Esophagus muscularis mucosa (tissue), 4 donors: ENCODE measurements around the gene MLLT3. TPM values are rescaled to one million over a fixed set of nuclear protein-coding genes. Genes with fewer than 3 reads are reported as not detected.
"Not testable (repeated sequence)": the region's sequence is repeated elsewhere in the genome, so short reads cannot be mapped to it uniquely, and the experiment has no call there.

ENCODE experiments used
- DNase-seq: peaks from one replicate; pipeline ENCODE4 v3.0.0-alpha.2; 2017; ENCODE audit errors: extremely low spot score
- H3K27ac ChIP-seq, 4 donors: fragments of 200-600 bp; sonication (generic); replicated peaks in 1 of 4; 1 replicate in 3 of 4; 2 replicates in 1 of 4; pipeline ENCODE4 v1.5.1; 2016 to 2019; ENCODE audit warnings: mild to moderate bottlenecking in 1 of 4
- H3K27me3 ChIP-seq, 4 donors: fragments of 200-600 bp; sonication (generic); one replicate each; pipeline versions ENCODE4 v1.5.1 to v1.6.0; 2016 to 2019
- H3K36me3 ChIP-seq, 4 donors: fragments of 200-600 bp; sonication (generic); one replicate each; pipeline ENCODE4 v1.5.1; 2016 to 2019
- H3K4me1 ChIP-seq, 4 donors: fragments of 200-600 bp; sonication (generic); one replicate each; pipeline ENCODE4 v1.5.1; 2016 to 2019
- H3K4me3 ChIP-seq, 4 donors: fragments of 200-600 bp; sonication (generic); 1 replicate in 2 of 4; 2 replicates in 2 of 4; pipeline ENCODE4 v1.5.1; 2016 to 2019; ENCODE audit warnings: mild to moderate bottlenecking in 4 of 4, moderate library complexity in 1 of 4
- H3K9me3 ChIP-seq, 4 donors: fragments of 200-600 bp; sonication (generic); 1 replicate in 3 of 4; 2 replicates in 1 of 4; pipeline ENCODE4 v1.5.1; 2016 to 2019
- CTCF ChIP-seq, 3 experiments: fragments of 200-600 bp in 2 of 3; fragments of 450-650 bp in 1 of 3; sonication (generic) in 2 of 3; IDR thresholded peaks; one replicate each; pipeline ENCODE4 v1.5.1; 2017 to 2019; ENCODE audit warnings: antibody characterized with exemption in 3 of 3, mild to moderate bottlenecking in 2 of 3, moderate library complexity in 1 of 3
- EP300 ChIP-seq: sonication (generic); formaldehyde crosslinking; IDR thresholded peaks from one replicate; pipeline ENCODE4 v1.6.1; 2017; ENCODE audit warnings: antibody characterized with exemption
- POLR2A ChIP-seq: fragments of 450-650 bp; IDR thresholded peaks from one replicate; pipeline ENCODE4 v1.6.1; 2017; ENCODE audit warnings: antibody characterized with exemption, moderate library complexity, mild to moderate bottlenecking, low read depth
- POLR2AphosphoS5 ChIP-seq, 2 donors: sonication (generic); formaldehyde crosslinking; IDR thresholded peaks; one replicate each; pipeline ENCODE4 v1.6.1; 2017; ENCODE audit warnings: antibody characterized with exemption in 2 of 2
- WGBS: methylation state at CpG from one replicate; pipeline ENCODE4 v1.1.5; 2018; 5-methylcytosine and 5-hydroxymethylcytosine counted together
- intact Hi-C: fragments of 100-400 bp; cut with DNase I; formaldehyde crosslinking; loops from one replicate; pipeline ENCODE4 v1.15.1; 2023
- total RNA-seq, 4 donors: library from RNA; depleted of rRNA; stranded (reverse); fragments of >200 nt; gene quantifications; one replicate each; pipeline versions ENCODE4 v1.1.0 to v1.2.1, GENCODE V29; 2016

Gene MLLT3
- total RNA-seq, 4 donors from 2014 or later, result 14.1 to 30.7 (median 18.0) TPM

DNA sequence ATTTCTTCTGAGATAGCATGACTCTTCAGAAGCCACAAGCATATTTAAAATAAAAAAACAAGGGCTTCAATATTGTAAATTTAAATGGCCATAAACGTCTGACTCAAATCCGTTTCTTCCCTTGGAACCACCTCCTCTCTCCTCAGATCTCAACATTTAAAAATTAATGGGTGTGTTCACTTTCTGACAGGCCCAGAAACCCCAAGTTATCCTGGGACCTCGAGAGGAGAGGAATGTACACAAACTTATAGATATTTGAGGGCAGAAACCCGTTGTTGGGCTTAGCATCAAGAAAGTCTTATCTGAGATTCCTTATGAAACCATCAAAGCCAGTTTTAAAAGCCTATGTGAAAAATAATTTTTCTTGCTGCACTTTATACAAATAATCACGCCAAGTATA lies 29.2 kb downstream of the MLLT3 start:
- 49% methylated on average over 5 of the region's 5 CpGs for WGBS
- Histone ChIP-seq H3K27ac (no peak overlapping the region), H3K4me3 (no peak overlapping the region), H3K36me3 (no peaks in the 10 kb centered on the region), H3K4me1 (peaks cover 5 to 38% (median 25%) of the 10 kb centered on the region in 4 donors), H3K9me3 (no peaks in the 10 kb centered on the region), H3K27me3 (no peaks in the 10 kb centered on the region)
- DNase-seq, result no peak
- no peak for TF ChIP-seq CTCF (IDR thresholded peaks at IDR 0.05)
- intact Hi-C loops, result no loop called here

DNA sequence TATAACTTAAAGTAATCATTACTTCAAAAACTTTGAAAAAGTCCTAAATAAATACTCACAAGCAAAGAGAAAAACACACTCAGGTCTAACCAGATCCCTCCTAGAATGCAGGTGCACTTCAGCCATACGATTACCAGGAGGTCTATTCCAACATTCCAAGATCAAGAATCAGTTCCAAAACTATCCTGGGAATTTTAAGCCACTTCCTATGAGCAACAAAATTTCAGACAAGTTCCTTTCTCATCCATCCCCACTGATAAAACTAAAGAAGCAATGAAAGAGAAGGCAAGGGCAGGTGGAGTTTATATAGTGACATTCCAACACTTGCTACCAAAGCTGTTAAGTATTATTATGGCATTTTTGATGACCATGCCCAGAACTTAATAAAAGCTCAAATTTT lies 29.6 kb downstream of the MLLT3 start:
- Histone ChIP-seq H3K4me1 (peaks cover 5 to 33% (median 21%) of the 10 kb centered on the region in 4 donors), H3K27me3 (no peaks in the 10 kb centered on the region), H3K9me3 (no peaks in the 10 kb centered on the region), H3K36me3 (no peaks in the 10 kb centered on the region), H3K4me3 (no peak overlapping the region), H3K27ac (no peak overlapping the region)
- no peak for DNase-seq
- no peak for TF ChIP-seq POLR2AphosphoS5 (IDR thresholded peaks at IDR 0.05)
- no peak for TF ChIP-seq CTCF (IDR thresholded peaks at IDR 0.05)
- no peak for TF ChIP-seq POLR2A
- TF ChIP-seq EP300, result no peak
- 30% methylated on average over 1 of the region's 1 CpG for WGBS
- intact Hi-C loops, result no loop called here

DNA sequence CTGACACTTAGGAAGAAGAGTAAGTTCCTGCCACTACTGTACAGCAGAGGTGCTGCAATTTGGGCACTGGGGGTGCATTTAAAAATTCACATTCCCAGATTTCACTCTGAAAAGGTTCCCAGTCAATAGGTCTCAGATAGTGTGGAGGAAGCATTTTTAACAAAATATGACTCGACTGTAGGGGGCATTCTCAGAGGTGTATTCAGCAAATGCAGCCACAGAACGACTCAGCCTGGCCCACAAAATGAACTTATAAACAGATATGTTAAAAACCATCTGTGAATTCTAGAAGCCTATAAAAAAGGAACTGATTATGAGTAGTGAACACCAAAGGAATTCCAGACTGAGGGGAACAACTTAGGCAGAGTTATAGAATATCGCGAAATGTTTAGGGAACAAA lies 31.1 kb downstream of the MLLT3 start:
- H3K9me3 ChIP-seq, result no peaks in the 10 kb centered on the region
- WGBS, result 71% methylated on average over 4 of the region's 4 CpGs
- DNase-seq, result no peak
- no peak overlapping the region for H3K4me3 ChIP-seq
- TF ChIP-seq CTCF (IDR thresholded peaks at IDR 0.05) (no peak), POLR2A (no peak), EP300 (no peak), POLR2AphosphoS5 (IDR thresholded peaks at IDR 0.05) (no peak)
- no peak overlapping the region for H3K27ac ChIP-seq
- intact Hi-C loops, result no loop called here
- peaks cover 5 to 28% (median 17%) of the 10 kb centered on the region in 4 donors for H3K4me1 ChIP-seq
- H3K27me3 ChIP-seq, result no peaks in the 10 kb centered on the region
- H3K36me3 ChIP-seq, result no peaks in the 10 kb centered on the region

- no peaks in the 10 kb centered on the region for H3K36me3 ChIP-seq
- H3K27me3 ChIP-seq, result no peaks in the 10 kb centered on the region
- H3K27ac ChIP-seq, result no peak overlapping the region
- no peak overlapping the region for H3K4me3 ChIP-seq
- WGBS, result 98% methylated on average over 7 of the region's 7 CpGs
- H3K4me1 ChIP-seq, result peaks cover 0 to 5% (median 3%) of the 10 kb centered on the region in 4 donors
- no peak for DNase-seq
- no peak for TF ChIP-seq CTCF (IDR thresholded peaks at IDR 0.05)
- no peaks in the 10 kb centered on the region for H3K9me3 ChIP-seq
- intact Hi-C loops, result no loop called here
These were observed 37.2 kb downstream of the MLLT3 start for GRCh38 chr9:20584968-20585643.

DNA sequence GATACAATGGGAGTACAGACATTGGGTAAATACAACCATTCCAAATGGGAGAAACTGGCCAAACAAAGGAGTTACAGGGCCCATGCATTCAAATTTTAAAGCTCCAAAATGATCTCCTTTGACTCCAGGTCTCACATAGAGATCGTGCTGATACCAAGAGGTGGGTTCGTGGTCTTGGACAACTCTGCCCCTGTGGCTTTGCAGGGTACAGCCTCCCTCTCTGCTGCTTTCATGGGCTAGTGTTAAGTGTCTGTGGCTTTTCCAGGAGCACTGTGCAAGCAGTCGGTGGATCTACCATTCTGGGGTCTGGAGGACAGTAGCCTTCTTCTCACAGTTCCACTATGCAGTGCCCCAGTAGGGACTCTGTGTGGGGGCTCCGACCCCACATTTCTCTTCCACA lies 39.2 kb downstream of the MLLT3 start:
- H3K4me3 ChIP-seq, intact Hi-C loops, H3K27ac ChIP-seq, H3K27me3 ChIP-seq, H3K36me3 ChIP-seq, H3K4me1 ChIP-seq, DNase-seq, H3K9me3 ChIP-seq: not testable (repeated sequence)
- WGBS, result 91% methylated on average over 4 of the region's 4 CpGs
